OCI-LY1 (cell line): ENCODE measurements around the gene STK32C.

Experiments
- EZH2 ChIP-seq: fragments of 200-600 bp; sonication (generic), shearing (Covaris generic); IDR thresholded peaks from 2 replicates; pipeline ENCODE4 v1.8.0; 2017; ENCODE audit warnings: borderline replicate concordance, mixed run types, mild to moderate bottlenecking, antibody characterized with exemption, low read length, moderate library complexity, mixed read lengths
- TF ChIP-seq, protein P1 (sequence below): fragments of 200-600 bp; sonication (generic), shearing (Covaris generic); IDR thresholded peaks from 2 replicates; pipeline ENCODE4 v1.5.1; 2017; ENCODE audit warnings: mild to moderate bottlenecking, antibody characterized with exemption, low read length, moderate library complexity, mixed read lengths

DNA sequence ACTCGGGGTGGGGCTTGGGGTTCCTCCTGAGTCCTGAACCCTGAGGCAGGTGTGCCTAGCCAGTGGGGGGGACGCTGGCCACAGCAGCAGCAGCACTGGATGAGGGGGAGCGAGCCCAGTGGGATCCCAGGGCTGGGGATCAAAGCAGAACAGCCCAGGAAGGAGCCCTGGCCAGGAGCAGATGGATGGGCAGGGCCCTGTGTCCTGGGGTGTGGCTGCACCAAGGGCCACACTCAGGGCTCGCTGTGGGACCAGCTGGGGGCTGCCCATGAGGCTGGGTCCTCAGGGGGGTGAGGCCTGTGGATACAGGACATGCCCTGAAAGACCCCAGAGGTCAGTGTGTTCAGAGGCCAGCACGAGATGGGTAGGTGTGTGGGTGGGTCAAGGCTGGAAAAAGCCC is 50.9 kb downstream of the STK32C start:
- TF ChIP-seq, protein P1, sequence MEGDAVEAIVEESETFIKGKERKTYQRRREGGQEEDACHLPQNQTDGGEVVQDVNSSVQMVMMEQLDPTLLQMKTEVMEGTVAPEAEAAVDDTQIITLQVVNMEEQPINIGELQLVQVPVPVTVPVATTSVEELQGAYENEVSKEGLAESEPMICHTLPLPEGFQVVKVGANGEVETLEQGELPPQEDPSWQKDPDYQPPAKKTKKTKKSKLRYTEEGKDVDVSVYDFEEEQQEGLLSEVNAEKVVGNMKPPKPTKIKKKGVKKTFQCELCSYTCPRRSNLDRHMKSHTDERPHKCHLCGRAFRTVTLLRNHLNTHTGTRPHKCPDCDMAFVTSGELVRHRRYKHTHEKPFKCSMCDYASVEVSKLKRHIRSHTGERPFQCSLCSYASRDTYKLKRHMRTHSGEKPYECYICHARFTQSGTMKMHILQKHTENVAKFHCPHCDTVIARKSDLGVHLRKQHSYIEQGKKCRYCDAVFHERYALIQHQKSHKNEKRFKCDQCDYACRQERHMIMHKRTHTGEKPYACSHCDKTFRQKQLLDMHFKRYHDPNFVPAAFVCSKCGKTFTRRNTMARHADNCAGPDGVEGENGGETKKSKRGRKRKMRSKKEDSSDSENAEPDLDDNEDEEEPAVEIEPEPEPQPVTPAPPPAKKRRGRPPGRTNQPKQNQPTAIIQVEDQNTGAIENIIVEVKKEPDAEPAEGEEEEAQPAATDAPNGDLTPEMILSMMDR: no peak
- no peak for TF ChIP-seq EZH2
